ENCODE measurements around the gene SERPINB1. TPM values are rescaled to one million over a fixed set of nuclear protein-coding genes. Genes with fewer than 3 reads are reported as not detected.

The SERPINB1 gene
- total and polyA plus RNA-seq, 2 donors from 2014 or later = 37.4 to 86.4 TPM

DNA sequence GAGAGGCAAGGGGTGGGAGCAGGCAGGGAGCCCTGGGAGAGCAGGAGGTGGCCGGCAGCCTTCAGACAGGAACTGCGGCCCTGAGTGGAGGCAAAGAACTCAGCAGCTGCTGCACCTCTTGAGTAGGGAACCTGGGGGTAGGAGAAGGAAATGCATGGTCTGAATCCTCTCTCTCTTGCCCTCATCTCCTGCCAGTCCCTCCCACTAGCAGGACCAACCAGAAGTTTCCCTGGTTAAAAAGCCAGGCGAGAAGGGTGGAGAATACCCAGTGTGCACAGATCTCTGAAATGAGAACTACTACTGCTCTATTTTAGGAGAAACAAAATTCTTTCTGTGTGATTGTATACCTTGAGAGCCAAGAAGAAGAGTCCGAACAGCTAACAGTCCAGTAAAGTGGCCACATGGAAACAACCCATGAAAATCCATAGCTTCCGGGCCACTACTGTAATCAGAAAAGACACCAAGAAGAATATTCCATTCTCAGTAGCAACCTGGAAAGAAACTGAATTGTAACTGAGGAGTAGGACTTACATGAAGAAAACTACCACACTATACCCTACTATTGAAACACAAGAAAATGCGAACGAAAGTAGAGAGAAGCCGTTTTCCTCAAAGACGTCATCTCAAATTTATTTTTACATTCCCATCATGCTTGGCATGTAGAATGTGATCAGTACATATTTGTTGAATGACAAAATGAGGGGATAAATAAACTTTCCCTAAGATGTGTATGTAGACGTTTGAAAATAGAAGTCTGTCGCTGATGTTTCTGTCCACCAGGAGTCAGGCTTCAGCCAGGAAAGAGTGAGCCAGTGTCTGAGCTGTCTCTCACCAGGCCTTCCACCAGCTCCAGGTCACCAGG is 50.8 kb downstream of the SERPINB1 start:
- TF ChIP-seq, protein P1, sequence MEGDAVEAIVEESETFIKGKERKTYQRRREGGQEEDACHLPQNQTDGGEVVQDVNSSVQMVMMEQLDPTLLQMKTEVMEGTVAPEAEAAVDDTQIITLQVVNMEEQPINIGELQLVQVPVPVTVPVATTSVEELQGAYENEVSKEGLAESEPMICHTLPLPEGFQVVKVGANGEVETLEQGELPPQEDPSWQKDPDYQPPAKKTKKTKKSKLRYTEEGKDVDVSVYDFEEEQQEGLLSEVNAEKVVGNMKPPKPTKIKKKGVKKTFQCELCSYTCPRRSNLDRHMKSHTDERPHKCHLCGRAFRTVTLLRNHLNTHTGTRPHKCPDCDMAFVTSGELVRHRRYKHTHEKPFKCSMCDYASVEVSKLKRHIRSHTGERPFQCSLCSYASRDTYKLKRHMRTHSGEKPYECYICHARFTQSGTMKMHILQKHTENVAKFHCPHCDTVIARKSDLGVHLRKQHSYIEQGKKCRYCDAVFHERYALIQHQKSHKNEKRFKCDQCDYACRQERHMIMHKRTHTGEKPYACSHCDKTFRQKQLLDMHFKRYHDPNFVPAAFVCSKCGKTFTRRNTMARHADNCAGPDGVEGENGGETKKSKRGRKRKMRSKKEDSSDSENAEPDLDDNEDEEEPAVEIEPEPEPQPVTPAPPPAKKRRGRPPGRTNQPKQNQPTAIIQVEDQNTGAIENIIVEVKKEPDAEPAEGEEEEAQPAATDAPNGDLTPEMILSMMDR (IDR thresholded peaks at IDR 0.05; ENCODE audit: borderline replicate concordance, extremely low read depth, insufficient read depth) = peak; percentile 81
- no peak overlapping the region for H3K4me3 ChIP-seq (ENCODE audit: low read length in 3 of 3)
- peak overlapping the region in 1 of 3 donors; percentile 21 for H3K9ac ChIP-seq (ENCODE audit: low read length in 3 of 3)
- DNase-seq (peak in 4 of 5 donors; percentile 70 to 86 (median 79)), FAIRE-seq (peak; percentile 70)
- no peaks in the 10 kb centered on the region for H3K4me1 ChIP-seq (ENCODE audit: control insufficient read depth in 2 of 3, insufficient read depth in 2 of 3, low read depth in 1 of 3, low read length in 3 of 3)
- H3K27ac ChIP-seq (ENCODE audit: low read depth in 2 of 2, low read length in 2 of 2) = peak overlapping the region in 1 of 2 donors; percentile 29
- H3K36me3 ChIP-seq (ENCODE audit: control insufficient read depth in 2 of 3, insufficient read depth in 3 of 3, low read length in 3 of 3) = peaks cover 0 to 6% (median 5%) of the 10 kb centered on the region in 3 donors
- H3K9me3 ChIP-seq (ENCODE audit: control insufficient read depth in 2 of 3, insufficient read depth in 1 of 3, low read length in 3 of 3) = no peaks in the 10 kb centered on the region
- intact Hi-C loops (cut with DNase I) = no loop called here
- no peaks in the 10 kb centered on the region for H3K27me3 ChIP-seq (ENCODE audit: control insufficient read depth, insufficient read depth, low read length)

DNA sequence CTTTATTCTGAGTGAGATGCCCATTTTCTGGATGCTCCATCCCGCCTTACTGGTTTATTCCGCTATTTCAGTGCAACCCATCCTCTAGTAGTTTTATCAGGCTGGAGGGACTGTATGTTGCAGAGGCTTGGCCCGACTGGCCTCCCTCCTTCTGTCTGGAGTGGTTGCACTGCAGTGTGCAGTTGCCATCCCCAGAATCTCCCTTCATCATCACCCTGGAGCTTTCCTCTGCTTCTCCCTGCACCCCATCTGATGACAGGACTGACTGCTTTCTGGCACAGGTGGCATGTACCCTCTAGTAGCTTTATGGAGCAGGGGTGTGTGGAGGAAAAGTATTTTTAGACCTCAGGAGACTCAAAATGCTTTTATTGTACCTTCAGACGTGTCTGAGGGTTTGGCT is 55.4 kb downstream of the SERPINB1 start:
- H3K4me1 ChIP-seq (ENCODE audit: control insufficient read depth in 2 of 3, insufficient read depth in 2 of 3, low read depth in 1 of 3, low read length in 3 of 3) = no peaks in the 10 kb centered on the region
- H3K36me3 ChIP-seq (ENCODE audit: control insufficient read depth in 2 of 3, insufficient read depth in 3 of 3, low read length in 3 of 3) = peaks cover 0 to 35% (median 13%) of the 10 kb centered on the region in 3 donors
- no peak overlapping the region for H3K9ac ChIP-seq (ENCODE audit: low read length in 3 of 3)
- TF ChIP-seq, protein P1 (IDR thresholded peaks at IDR 0.05; ENCODE audit: borderline replicate concordance, extremely low read depth, insufficient read depth) = no peak
- intact Hi-C loops (cut with DNase I) = no loop called here
- no peak for DNase-seq
- no peak overlapping the region for H3K4me3 ChIP-seq (ENCODE audit: low read length in 3 of 3)
- no peak for FAIRE-seq
- H3K9me3 ChIP-seq (ENCODE audit: control insufficient read depth in 2 of 3, insufficient read depth in 1 of 3, low read length in 3 of 3) = no peaks in the 10 kb centered on the region
- no peak overlapping the region for H3K27ac ChIP-seq (ENCODE audit: low read depth in 2 of 2, low read length in 2 of 2)
- H3K27me3 ChIP-seq (ENCODE audit: control insufficient read depth, insufficient read depth, low read length) = no peaks in the 10 kb centered on the region

GRCh38 chr6:2784930-2785329 is 56.7 kb downstream of the SERPINB1 start:
- intact Hi-C loops (cut with DNase I) = no loop called here
- Histone ChIP-seq H3K36me3 (ENCODE audit: control insufficient read depth in 2 of 3, insufficient read depth in 3 of 3, low read length in 3 of 3) (peaks cover 0 to 38% (median 13%) of the 10 kb centered on the region in 3 donors), H3K9ac (ENCODE audit: low read length in 3 of 3) (no peak overlapping the region), H3K27me3 (ENCODE audit: control insufficient read depth, insufficient read depth, low read length) (no peaks in the 10 kb centered on the region), H3K27ac (ENCODE audit: low read depth in 2 of 2, low read length in 2 of 2) (no peak overlapping the region), H3K4me1 (ENCODE audit: control insufficient read depth in 2 of 3, insufficient read depth in 2 of 3, low read depth in 1 of 3, low read length in 3 of 3) (peaks cover 0 to 3% (median 0%) of the 10 kb centered on the region in 3 donors), H3K9me3 (ENCODE audit: control insufficient read depth in 2 of 3, insufficient read depth in 1 of 3, low read length in 3 of 3) (no peaks in the 10 kb centered on the region), H3K4me3 (ENCODE audit: low read length in 3 of 3) (no peak overlapping the region)
- no peak for DNase-seq
- TF ChIP-seq, protein P1 (IDR thresholded peaks at IDR 0.05; ENCODE audit: borderline replicate concordance, extremely low read depth, insufficient read depth) = no peak
- FAIRE-seq = no peak

Data from kidney (tissue), 14 donors.